ENCODE data around the gene ING3.

Gene ING3

DNA sequence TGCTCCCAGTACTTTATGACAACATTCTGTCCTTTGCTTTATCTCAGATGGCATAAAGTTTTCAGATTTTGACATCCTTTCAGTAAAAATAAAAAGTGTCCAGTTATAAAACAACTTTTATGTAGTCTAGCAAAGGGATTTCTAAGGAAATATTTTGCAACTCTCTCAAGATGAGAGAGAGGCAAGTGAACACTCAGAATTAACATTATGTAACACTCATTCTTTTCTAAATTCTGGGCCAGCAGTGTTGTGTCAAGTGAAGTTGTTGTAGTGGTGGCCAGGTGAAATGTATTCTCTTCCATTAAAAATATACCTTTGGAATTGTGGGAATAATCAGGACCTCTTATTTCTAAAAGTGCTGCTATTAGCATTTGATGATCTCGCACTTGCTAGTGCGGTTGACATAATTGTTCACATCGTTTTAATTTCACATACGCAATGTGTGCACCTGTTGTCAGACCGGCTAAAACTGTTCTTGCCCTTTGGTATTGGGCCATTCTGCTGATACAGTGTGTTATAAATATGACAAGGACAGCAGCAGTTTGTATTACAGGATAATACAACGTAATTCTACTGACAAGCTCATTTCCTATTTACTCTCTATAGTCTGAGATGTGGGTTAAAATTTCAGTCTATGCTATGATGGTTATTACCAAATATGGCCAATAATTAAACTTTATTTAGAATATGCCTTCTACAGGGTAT is 61.7 kb downstream of the ING3 start:
- TF ChIP-seq, protein P1, sequence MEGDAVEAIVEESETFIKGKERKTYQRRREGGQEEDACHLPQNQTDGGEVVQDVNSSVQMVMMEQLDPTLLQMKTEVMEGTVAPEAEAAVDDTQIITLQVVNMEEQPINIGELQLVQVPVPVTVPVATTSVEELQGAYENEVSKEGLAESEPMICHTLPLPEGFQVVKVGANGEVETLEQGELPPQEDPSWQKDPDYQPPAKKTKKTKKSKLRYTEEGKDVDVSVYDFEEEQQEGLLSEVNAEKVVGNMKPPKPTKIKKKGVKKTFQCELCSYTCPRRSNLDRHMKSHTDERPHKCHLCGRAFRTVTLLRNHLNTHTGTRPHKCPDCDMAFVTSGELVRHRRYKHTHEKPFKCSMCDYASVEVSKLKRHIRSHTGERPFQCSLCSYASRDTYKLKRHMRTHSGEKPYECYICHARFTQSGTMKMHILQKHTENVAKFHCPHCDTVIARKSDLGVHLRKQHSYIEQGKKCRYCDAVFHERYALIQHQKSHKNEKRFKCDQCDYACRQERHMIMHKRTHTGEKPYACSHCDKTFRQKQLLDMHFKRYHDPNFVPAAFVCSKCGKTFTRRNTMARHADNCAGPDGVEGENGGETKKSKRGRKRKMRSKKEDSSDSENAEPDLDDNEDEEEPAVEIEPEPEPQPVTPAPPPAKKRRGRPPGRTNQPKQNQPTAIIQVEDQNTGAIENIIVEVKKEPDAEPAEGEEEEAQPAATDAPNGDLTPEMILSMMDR (IDR thresholded peaks at IDR 0.05; ENCODE audit: low read depth, low read length, poor library complexity, severe bottlenecking), result no peak
- no peak for TF ChIP-seq EZH2phosphoT487 (IDR thresholded peaks at IDR 0.05; ENCODE audit: borderline replicate concordance, low read length)
- Histone ChIP-seq H3K9me2 (replicated peaks; ENCODE audit: control insufficient read depth, low read length) (no peaks in the 10 kb centered on the region), H3K9me3 (ENCODE audit: control insufficient read depth, insufficient read depth, low read length) (no peaks in the 10 kb centered on the region), H3K36me3 (ENCODE audit: control insufficient read depth, low read length) (no peaks in the 10 kb centered on the region), H3K79me2 (ENCODE audit: control insufficient read depth, low read length) (no peaks in the 10 kb centered on the region), H3F3A (ENCODE audit: control insufficient read depth, insufficient read depth) (no peaks in the 10 kb centered on the region), H4K20me1 (ENCODE audit: control insufficient read depth, insufficient read depth, low read depth, low read length) (no peaks in the 10 kb centered on the region), H3K27me3 (ENCODE audit: control insufficient read depth, low read length) (peaks cover 16% of the 10 kb centered on the region), H3K4me2 (ENCODE audit: low read length) (no peak overlapping the region), H3K27ac (ENCODE audit: low read depth, low read length) (no peak overlapping the region), H3K4me1 (ENCODE audit: control insufficient read depth, low read length) (no peaks in the 10 kb centered on the region), H3K4me3 (ENCODE audit: low read length) (no peak overlapping the region)

DNA sequence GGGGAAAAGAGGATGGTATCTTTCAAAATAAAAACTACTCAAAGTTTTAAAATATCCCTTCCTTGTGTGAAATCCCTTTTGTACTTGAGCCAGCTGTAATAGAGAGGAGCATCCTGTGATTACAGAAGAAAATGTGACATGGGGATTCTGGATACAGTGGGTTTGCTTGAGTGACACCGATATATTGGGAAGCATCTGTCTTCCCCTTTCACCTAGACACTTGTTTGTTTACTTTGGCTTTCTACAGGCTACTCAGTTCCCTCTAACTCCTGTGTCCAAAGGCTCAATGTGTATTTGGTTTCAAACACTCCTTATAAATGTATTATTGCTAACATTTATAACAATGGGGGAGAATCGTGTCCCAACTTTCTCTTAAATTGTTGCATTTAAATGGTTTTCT is 62.3 kb downstream of the ING3 start:
- H3K27me3 ChIP-seq (ENCODE audit: control insufficient read depth, low read length), result peaks cover 11% of the 10 kb centered on the region
- H3K27ac ChIP-seq (ENCODE audit: low read depth, low read length), result no peak overlapping the region
- no peak overlapping the region for H3K4me3 ChIP-seq (ENCODE audit: low read length)
- no peak overlapping the region for H3K4me2 ChIP-seq (ENCODE audit: low read length)
- H3K9me2 ChIP-seq (replicated peaks; ENCODE audit: control insufficient read depth, low read length), result no peaks in the 10 kb centered on the region
- no peaks in the 10 kb centered on the region for H3K9me3 ChIP-seq (ENCODE audit: control insufficient read depth, insufficient read depth, low read length)
- no peak for TF ChIP-seq EZH2phosphoT487 (IDR thresholded peaks at IDR 0.05; ENCODE audit: borderline replicate concordance, low read length)
- TF ChIP-seq, protein P1 (IDR thresholded peaks at IDR 0.05; ENCODE audit: low read depth, low read length, poor library complexity, severe bottlenecking), result no peak
- H3K79me2 ChIP-seq (ENCODE audit: control insufficient read depth, low read length), result no peaks in the 10 kb centered on the region
- H3F3A ChIP-seq (ENCODE audit: control insufficient read depth, insufficient read depth), result no peaks in the 10 kb centered on the region
- H3K36me3 ChIP-seq (ENCODE audit: control insufficient read depth, low read length), result no peaks in the 10 kb centered on the region
- no peaks in the 10 kb centered on the region for H3K4me1 ChIP-seq (ENCODE audit: control insufficient read depth, low read length)
- no peaks in the 10 kb centered on the region for H4K20me1 ChIP-seq (ENCODE audit: control insufficient read depth, insufficient read depth, low read depth, low read length)

GRCh38 chr7:121015560-121015959 is 65.0 kb downstream of the ING3 start:
- H3K27me3 ChIP-seq (ENCODE audit: control insufficient read depth, low read length), result 0 out of 2 replicates have a peak, but pooled peaks cover 3% of the 10 kb centered on the region
- H3F3A ChIP-seq (ENCODE audit: control insufficient read depth, insufficient read depth), result no peaks in the 10 kb centered on the region
- no peaks in the 10 kb centered on the region for H3K9me3 ChIP-seq (ENCODE audit: control insufficient read depth, insufficient read depth, low read length)
- TF ChIP-seq, protein P1 (IDR thresholded peaks at IDR 0.05; ENCODE audit: low read depth, low read length, poor library complexity, severe bottlenecking), result no peak
- no peak for TF ChIP-seq EZH2phosphoT487 (IDR thresholded peaks at IDR 0.05; ENCODE audit: borderline replicate concordance, low read length)
- no peaks in the 10 kb centered on the region for H3K79me2 ChIP-seq (ENCODE audit: control insufficient read depth, low read length)
- H3K36me3 ChIP-seq (ENCODE audit: control insufficient read depth, low read length), result no peaks in the 10 kb centered on the region
- H3K4me1 ChIP-seq (ENCODE audit: control insufficient read depth, low read length), result no peaks in the 10 kb centered on the region
- no peak overlapping the region for H3K27ac ChIP-seq (ENCODE audit: low read depth, low read length)
- no peak overlapping the region for H3K4me2 ChIP-seq (ENCODE audit: low read length)
- no peaks in the 10 kb centered on the region for H3K9me2 ChIP-seq (replicated peaks; ENCODE audit: control insufficient read depth, low read length)
- H4K20me1 ChIP-seq (ENCODE audit: control insufficient read depth, insufficient read depth, low read depth, low read length), result no peaks in the 10 kb centered on the region
- no peak overlapping the region for H3K4me3 ChIP-seq (ENCODE audit: low read length)
